SU-DHL-6 (cell line): ENCODE data around the gene PARVB.
"Not testable (repeated sequence)": the region's sequence is repeated elsewhere in the genome, so short reads cannot be mapped to it uniquely, and the experiment has no call there.

Source experiments
- EZH2phosphoT487 ChIP-seq: fragments of 200-600 bp; sonication (generic), shearing (Covaris generic); conservative IDR thresholded peaks from 2 replicates; pipeline ENCODE4 v1.6.1; 2018; ENCODE audit warnings: mild to moderate bottlenecking, antibody characterized with exemption, low read length, moderate library complexity, mixed read lengths
- TF ChIP-seq, protein P1 (sequence below): fragments of 200-600 bp; sonication (generic); IDR thresholded peaks from one replicate; pipeline ENCODE4 v1.5.1; 2017; ENCODE audit warnings: antibody characterized with exemption, mild to moderate bottlenecking, low read length, moderate library complexity; ENCODE audit not compliant: insufficient read depth, poor library complexity, severe bottlenecking

DNA sequence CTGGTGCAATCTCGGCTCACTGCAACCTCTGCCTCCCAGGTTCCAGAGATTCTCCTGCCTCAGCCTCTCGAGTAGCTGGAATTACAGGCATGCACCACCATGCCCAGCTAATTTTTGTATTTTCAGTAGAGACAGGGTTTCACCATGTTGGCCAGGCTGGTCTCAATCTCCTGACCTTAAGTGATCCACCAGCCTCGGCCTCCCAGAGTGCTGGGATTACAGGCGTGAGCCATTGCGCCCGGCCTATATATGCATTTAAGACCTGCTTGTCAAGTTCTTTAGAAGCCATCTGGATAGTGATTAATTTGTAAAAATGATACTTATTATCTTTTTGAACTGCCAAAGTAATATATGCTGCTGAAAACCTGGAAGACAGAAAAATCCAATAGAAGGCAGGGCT lies 86.6 kb downstream of the PARVB start:
- TF ChIP-seq, protein P1, sequence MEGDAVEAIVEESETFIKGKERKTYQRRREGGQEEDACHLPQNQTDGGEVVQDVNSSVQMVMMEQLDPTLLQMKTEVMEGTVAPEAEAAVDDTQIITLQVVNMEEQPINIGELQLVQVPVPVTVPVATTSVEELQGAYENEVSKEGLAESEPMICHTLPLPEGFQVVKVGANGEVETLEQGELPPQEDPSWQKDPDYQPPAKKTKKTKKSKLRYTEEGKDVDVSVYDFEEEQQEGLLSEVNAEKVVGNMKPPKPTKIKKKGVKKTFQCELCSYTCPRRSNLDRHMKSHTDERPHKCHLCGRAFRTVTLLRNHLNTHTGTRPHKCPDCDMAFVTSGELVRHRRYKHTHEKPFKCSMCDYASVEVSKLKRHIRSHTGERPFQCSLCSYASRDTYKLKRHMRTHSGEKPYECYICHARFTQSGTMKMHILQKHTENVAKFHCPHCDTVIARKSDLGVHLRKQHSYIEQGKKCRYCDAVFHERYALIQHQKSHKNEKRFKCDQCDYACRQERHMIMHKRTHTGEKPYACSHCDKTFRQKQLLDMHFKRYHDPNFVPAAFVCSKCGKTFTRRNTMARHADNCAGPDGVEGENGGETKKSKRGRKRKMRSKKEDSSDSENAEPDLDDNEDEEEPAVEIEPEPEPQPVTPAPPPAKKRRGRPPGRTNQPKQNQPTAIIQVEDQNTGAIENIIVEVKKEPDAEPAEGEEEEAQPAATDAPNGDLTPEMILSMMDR = not testable (repeated sequence)
- not testable (repeated sequence) for TF ChIP-seq EZH2phosphoT487
